ENCODE measurements around the gene SCAF1.

- no peak for TF ChIP-seq CTCF (IDR thresholded peaks at IDR 0.05)
- no peak for TF ChIP-seq POLR2A (IDR thresholded peaks at IDR 0.05)
- no peak for TF ChIP-seq EP300 (IDR thresholded peaks at IDR 0.05)
Observed at GRCh38 chr19:49595819-49596404, 46.1 kb upstream of the SCAF1 start.
